Psoas muscle (tissue), 8 donors: Measurements from ENCODE around the gene ACKR1. TPM values are rescaled to one million over a fixed set of nuclear protein-coding genes. Genes with fewer than 3 reads are reported as not detected.

ENCODE experiments used
- ATAC-seq, 4 donors: fragments of 200-7000 bp; cut with Tn5 transposase; one replicate each; pipeline ENCODE4 v1.9.1; 2020; ENCODE audit warnings: moderate library complexity in 3 of 4, mild to moderate bottlenecking in 2 of 4
- DNase-seq, 2 donors: peaks; one replicate each; pipeline ENCODE4 v3.0.0-alpha.2; 2020
- H3K27ac ChIP-seq: fragments of 200-600 bp; one replicate; pipeline ENCODE4 v1.8.0; 2022
- H3K27me3 ChIP-seq, 3 donors: fragments of 200-600 bp in 1 of 3; one replicate each; pipeline versions ENCODE4 v1.6.1 to v1.8.0; 2013 to 2022; ENCODE audit warnings: low read length in 2 of 3, mild to moderate bottlenecking in 2 of 3, moderate library complexity in 1 of 3; ENCODE audit not compliant: insufficient read depth in 3 of 3
- H3K36me3 ChIP-seq, 2 donors: fragments of 200-600 bp in 1 of 2; one replicate each; pipeline versions ENCODE4 v1.6.1 to v1.8.0; 2013 to 2022; ENCODE audit warnings: low read depth in 1 of 2, mild to moderate bottlenecking in 1 of 2, moderate library complexity in 1 of 2; ENCODE audit not compliant: insufficient read depth in 1 of 2
- H3K4me1 ChIP-seq: fragments of 200-600 bp; one replicate; pipeline ENCODE4 v1.8.0; 2022
- H3K4me3 ChIP-seq: fragments of 200-600 bp; one replicate; pipeline ENCODE4 v1.8.0; 2022; ENCODE audit warnings: mild to moderate bottlenecking
- H3K9me3 ChIP-seq: fragments of 200-600 bp; one replicate; pipeline ENCODE4 v1.8.0; 2022
- CTCF ChIP-seq: fragments of 200-600 bp; IDR thresholded peaks from one replicate; pipeline ENCODE4 v1.8.0; 2022; ENCODE audit warnings: antibody characterized with exemption
- WGBS, 3 donors: extraction: QIAGEN DNeasy Blood & Tissue Kit; methylation state at CpG; one replicate each; pipeline versions ENCODE4 v1.1.6 to v1.1.7; 2013; 5-methylcytosine and 5-hydroxymethylcytosine counted together
- intact Hi-C, 2 donors: fragments of 100-400 bp; cut with DNase I; formaldehyde crosslinking; loops; one replicate each; pipeline versions ENCODE4 v1.11.0 to v1.14.2; 2022
- polyA plus RNA-seq, 3 donors: library from polyadenylated mRNA; stranded (reverse); fragments of 200-250 nt; gene quantifications; one replicate each; pipeline ENCODE4 v1.2.3, GENCODE V29; 2013
- total RNA-seq, 4 donors: library from RNA; stranded (reverse); fragmentation: NEBNext Ultra II Directional in 2 of 4; extraction: Animal tissue kit (Norgen Biotek cat#: 25700) in 2 of 4; gene quantifications; one replicate each; pipeline versions ENCODE4 v1.2.1 to v1.2.4, GENCODE V29; 2021 to 2023
- donor health status: healthy with polysubstance abuse.
- donor health status: DM: no; HTN: no; CAD: no; lungs with moderate emphysema.
- donor health status: Bipolar disorder and iron deficiency.
- donor health status: healthy.
- donor health status: DM: yes; HTN: yes; CAD: no.
- donor health status: DM: no; HTN: no; CAD: no.
- donor health status: DM: no; HTN: no; CAD: no.
- donor health status: DM: yes; HTN: yes; CAD: no.

The ACKR1 gene
- total and polyA plus RNA-seq, 7 donors: 11.1 to 24.0 (median 15.2) TPM

DNA sequence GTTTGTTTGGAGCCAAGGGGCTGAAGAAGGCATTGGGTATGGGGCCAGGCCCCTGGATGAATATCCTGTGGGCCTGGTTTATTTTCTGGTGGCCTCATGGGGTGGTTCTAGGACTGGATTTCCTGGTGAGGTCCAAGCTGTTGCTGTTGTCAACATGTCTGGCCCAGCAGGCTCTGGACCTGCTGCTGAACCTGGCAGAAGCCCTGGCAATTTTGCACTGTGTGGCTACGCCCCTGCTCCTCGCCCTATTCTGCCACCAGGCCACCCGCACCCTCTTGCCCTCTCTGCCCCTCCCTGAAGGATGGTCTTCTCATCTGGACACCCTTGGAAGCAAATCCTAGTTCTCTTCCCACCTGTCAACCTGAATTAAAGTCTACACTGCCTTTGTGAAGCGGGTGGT is 1.4 kb downstream of the ACKR1 start:
- DNase-seq: no peak
- ATAC-seq: no peak
- peaks cover 4 to 34% (median 5%) of the 10 kb centered on the region in 3 donors for H3K27me3 ChIP-seq
- H3K4me3 ChIP-seq: peak overlapping the region; percentile 22
- no peaks in the 10 kb centered on the region for H3K36me3 ChIP-seq
- no peak overlapping the region for H3K27ac ChIP-seq
- H3K4me1 ChIP-seq: no peaks in the 10 kb centered on the region
- 81 to 93% (median 85%) methylated on average over 4 of the region's 4 CpGs for WGBS, 3 donors
- H3K9me3 ChIP-seq: no peaks in the 10 kb centered on the region
- TF ChIP-seq CTCF: no peak
- intact Hi-C loops: no loop called here

- no peak for TF ChIP-seq CTCF
- Histone ChIP-seq H3K27me3 (peaks cover 4 to 34% (median 5%) of the 10 kb centered on the region in 3 donors), H3K4me3 (no peak overlapping the region), H3K4me1 (no peaks in the 10 kb centered on the region), H3K9me3 (no peaks in the 10 kb centered on the region), H3K36me3 (no peaks in the 10 kb centered on the region), H3K27ac (no peak overlapping the region)
- intact Hi-C loops: no loop called here
- DNase-seq: no peak
- ATAC-seq: no peak
- 85 to 86% (median 86%) methylated on average over 5 of the region's 5 CpGs for WGBS, 3 donors
These were observed 2.4 kb downstream of the ACKR1 start for GRCh38 chr1:159207080-159207479.

GRCh38 chr1:159207774-159208173 is 3.1 kb downstream of the ACKR1 start:
- 18 to 22% (median 20%) methylated on average over 8 of the region's 8 CpGs for WGBS, 3 donors
- ATAC-seq: no peak
- H3K4me3 ChIP-seq: no peak overlapping the region
- H3K27me3 ChIP-seq: peaks cover 4 to 34% (median 5%) of the 10 kb centered on the region in 3 donors
- H3K9me3 ChIP-seq: no peaks in the 10 kb centered on the region
- TF ChIP-seq CTCF: no peak
- intact Hi-C loops: no loop called here
- H3K36me3 ChIP-seq: no peaks in the 10 kb centered on the region
- H3K27ac ChIP-seq: no peak overlapping the region
- DNase-seq: no peak
- H3K4me1 ChIP-seq: no peaks in the 10 kb centered on the region

GRCh38 chr1:159208175-159208825 is 3.6 kb downstream of the ACKR1 start:
- WGBS, 3 donors: 4 to 6% (median 5%) methylated on average over 7 of the region's 7 CpGs
- Histone ChIP-seq H3K27me3 (peaks cover 4 to 34% (median 5%) of the 10 kb centered on the region in 3 donors), H3K36me3 (no peaks in the 10 kb centered on the region), H3K4me1 (no peaks in the 10 kb centered on the region), H3K4me3 (no peak overlapping the region), H3K9me3 (no peaks in the 10 kb centered on the region), H3K27ac (no peak overlapping the region)
- intact Hi-C loops: no loop called here
- ATAC-seq (no peak), DNase-seq (no peak)
- no peak for TF ChIP-seq CTCF

- Histone ChIP-seq H3K4me1 (no peaks in the 10 kb centered on the region), H3K36me3 (no peaks in the 10 kb centered on the region), H3K27ac (no peak overlapping the region), H3K9me3 (no peaks in the 10 kb centered on the region), H3K27me3 (peaks cover 4 to 34% (median 5%) of the 10 kb centered on the region in 3 donors), H3K4me3 (no peak overlapping the region)
- no peak for TF ChIP-seq CTCF
- intact Hi-C loops: no loop called here
- ATAC-seq (no peak), DNase-seq (no peak)
- 75 to 82% (median 79%) methylated on average over 7 of the region's 7 CpGs for WGBS, 3 donors
These were observed 4.4 kb downstream of the ACKR1 start for GRCh38 chr1:159209061-159209460.
